ENCODE data around the gene GRIK2.

GRCh38 chr6:102068349-102068929 lies 674.9 kb downstream of the GRIK2 start:
- TF ChIP-seq POLR2A (IDR thresholded peaks at IDR 0.05), result no peak
- no peak for TF ChIP-seq CTCF (IDR thresholded peaks at IDR 0.05)

All from ovary (tissue), 3 donors.